GM21528 (cell line): ENCODE data around the gene SYNGR4.
"Not testable (repeated sequence)": the region's sequence is repeated elsewhere in the genome, so short reads cannot be mapped to it uniquely, and the experiment has no call there.

ENCODE experiments used
- ATAC-seq: cut with Tn5 transposase; IDR thresholded peaks from one replicate; pipeline ENCODE4 v1.9.1; 2021; ENCODE audit warnings: mild to moderate bottlenecking, moderate library complexity; ENCODE audit not compliant: unreplicated experiment, low FRiP score

The SYNGR4 gene, protein sequence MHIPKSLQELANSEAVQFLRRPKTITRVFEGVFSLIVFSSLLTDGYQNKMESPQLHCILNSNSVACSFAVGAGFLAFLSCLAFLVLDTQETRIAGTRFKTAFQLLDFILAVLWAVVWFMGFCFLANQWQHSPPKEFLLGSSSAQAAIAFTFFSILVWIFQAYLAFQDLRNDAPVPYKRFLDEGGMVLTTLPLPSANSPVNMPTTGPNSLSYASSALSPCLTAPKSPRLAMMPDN

DNA sequence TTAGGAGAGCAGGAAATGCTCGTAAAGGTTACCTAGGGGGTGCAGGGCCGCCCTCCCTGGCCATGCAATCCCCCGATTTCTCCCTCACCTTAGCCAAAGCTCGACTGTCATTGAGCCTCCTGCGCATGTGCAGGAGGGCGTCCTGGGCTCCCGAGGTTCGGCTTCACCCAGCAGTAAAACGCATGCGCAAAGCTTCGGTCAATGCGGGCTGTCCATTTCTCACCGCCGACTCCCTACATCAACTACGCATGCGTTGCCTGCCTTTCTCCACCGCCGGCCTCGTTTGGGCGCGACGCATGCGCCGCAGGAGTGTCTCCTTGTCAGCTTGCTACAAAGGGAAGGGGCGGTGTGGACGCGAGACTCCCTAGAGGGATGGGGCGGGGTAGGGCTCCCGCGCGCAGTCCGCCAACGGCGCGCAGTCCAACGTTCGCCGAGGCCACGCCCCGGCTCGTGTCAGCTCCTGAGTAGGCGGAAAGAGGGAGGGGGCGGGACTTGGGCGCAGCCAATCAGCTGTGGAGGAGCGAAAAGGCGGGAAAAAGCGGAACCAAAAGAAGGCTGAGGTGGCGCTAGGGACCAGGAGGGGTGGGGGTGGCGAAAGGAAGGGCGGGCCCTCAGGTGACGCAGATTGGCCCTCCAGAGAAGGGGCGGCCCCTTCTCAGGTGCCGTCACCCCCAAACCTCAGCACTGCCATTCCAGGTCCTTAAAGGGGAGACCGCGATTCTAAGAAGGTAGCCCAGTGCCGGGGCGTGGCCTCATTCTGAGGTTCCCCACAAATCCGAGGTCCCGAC lies at the start of gene SYNGR4, which contains the start of gene TMEM143:
Gene SYNGR4 (plus strand): TSS at position 558 of the 788 bp plus-strand sequence. CDS start 1,476 bp downstream, outside the sequence.
Gene TMEM143 (minus strand): TSS at position 131 of the 788 bp plus-strand sequence. CDS start 20 bp downstream, at position 111.
- ATAC-seq, result peak; percentile 72

DNA sequence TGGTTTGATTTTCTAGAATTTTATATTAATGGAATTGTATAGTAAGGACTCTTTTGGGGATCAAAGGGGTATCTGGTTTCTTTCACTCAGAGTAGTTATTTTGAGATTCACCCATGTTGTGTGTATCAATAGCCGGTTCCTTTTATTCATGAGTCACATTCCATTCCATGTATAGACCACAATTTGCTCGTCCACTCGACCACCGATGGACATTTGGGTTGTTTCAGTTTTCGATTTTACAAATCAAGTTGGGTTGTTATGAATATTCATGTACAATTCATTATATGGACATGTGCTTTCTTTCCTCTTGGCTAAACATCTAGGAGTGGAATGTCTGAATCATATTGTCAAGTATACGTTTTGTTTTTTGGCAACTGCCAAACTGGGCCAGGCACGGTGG lies 48.5 kb upstream of the SYNGR4 start:
- no peak for ATAC-seq

DNA sequence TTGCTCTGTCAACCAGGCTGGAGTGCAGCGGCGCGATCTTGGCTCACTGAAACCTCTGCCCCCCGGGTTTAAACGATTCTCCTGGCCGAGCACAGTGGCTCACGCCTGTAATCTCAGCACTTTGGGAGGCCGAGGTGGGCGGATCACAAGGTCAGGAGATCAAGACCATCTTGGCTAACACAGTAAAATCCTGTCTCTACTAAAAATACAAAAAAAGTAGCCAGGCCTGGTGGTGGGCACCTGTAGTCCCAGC lies 46.5 kb upstream of the SYNGR4 start:
- not testable (repeated sequence) for ATAC-seq

DNA sequence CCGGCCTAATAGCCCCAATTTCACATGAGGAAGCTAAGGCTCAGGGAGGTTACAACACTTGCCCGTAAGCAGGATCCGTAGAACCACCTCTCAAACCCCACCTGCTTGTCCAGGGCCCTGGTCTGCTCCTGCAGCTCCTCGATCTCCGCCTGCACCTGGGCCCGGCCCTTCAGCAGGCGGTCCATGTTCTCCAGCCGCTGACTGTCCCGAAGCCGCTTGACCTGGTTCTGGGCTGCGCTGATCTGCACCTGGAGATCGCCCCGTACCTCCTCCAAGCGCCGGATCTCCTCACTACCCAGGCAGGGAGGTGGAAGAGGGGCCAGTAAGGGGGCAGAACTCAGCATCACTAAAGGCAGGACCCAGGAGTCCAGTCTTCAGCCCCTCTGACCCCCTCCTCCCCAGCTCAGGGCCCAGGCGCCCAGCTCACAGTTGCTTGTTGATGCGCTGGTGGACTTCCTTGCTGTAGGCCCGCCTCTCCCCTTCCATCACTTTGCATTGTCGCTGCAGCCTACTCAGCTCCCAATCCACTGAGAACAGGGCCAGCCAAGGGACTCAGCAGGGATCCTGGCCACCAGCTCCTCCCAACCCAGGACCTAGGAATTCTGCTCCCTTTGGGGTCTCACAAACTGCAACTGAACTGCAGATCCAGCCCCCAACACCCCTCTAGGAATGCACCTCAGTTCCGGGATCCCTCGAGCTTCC lies 45.7 kb upstream of the SYNGR4 start:
- no peak for ATAC-seq

DNA sequence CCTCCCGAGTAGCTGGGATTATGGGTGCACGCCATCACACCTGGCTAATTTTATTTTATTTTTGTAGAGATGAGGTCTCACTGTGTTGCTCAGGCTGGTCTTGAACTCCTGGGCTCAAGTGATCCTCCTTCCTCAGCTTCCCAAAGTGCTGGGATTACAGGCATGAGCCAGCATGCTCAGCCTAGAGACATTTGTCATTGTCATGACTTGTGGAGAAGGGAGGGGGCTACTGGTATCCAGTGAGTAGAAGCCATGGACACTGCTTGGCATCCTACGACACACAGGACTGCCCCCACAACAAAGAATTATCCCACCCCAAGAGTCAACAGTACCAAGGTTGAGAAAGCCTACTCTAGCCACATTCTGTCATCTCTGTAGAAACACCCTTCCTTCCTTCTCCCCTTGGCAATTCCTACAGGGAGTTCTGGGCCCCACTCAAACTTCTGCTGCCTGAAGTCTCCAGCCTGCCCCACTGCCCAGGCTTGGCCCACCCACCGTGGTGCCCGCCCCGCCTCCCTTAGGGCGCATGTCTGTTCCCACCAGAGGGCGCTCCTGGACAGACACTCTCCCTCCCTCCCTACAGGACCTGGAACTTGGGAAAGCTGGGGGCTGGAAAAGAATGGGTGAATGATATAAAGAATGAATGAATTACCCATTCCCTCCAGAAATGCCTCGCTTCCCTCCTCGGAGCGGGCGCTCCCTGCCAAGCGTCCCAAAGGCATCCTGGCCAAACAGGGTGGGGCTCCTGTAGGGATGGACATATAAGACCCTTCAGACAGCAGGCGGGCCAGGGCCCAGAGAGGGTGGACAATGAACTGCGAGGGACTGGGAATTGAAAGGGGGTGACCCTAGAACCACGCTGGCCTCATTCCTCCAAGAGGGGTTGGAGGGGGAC lies 44.3 kb upstream of the SYNGR4 start:
- no peak for ATAC-seq

DNA sequence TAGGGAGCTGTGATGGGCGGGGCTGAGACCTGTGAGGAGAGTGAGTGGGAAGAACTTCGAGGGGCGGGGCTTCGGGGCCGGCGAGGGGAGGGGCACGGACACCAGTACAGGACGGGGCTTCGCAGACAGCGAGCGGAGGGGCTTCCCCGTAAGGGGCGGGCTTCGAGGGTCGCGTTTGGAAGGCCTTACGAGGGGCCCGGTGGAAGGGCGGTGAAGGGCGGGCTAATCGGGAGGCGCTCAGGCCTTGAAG lies 42.9 kb upstream of the SYNGR4 start:
- ATAC-seq, result no peak

DNA sequence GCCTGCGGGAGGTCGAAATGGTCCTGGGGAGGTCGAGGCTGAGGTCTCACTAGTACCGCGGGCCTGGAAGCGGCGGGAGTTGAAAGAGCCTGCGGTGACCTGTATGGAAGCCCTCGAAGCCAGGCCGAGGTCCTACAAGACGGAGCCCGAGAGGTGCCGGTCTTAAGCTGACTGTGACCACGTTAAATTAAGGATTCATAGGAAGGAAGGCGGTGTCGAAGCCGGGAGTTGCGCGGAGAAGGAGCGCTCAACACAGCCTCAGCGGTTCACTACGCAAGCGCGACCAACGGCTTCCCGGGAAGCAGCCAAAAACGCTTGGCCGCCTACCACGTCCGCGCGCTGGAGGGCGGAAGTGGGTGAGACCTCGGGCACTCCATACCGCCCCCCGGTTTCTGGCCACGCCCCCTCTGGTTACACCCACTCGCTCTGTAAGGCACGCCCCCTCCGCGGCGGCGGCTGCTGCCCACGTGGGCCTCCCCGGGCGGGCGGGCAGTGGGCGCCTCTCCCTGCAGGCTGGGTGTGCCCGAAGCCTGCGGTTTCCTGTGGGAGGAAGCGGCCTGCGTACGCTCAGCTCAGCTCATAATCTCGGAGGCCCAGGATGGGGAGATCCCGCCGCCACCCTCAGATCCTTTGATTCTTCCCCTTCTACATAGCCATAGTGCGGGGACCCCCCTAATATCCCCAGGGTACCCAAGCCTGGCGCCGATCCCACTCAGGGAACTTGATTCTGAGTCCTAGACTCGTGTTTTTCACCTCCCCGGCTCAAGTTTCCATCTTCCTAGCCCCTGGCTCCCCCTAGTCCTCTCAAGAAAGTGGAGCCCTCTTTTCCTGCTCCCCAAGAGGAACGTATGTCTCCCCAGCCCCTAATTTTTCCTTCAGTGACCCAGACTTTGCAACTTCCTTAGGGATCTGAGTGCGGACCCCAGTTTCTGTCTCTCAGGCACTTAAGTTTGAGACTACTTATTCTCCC lies 42.3 kb upstream of the SYNGR4 start:
- peak; percentile 64 for ATAC-seq

DNA sequence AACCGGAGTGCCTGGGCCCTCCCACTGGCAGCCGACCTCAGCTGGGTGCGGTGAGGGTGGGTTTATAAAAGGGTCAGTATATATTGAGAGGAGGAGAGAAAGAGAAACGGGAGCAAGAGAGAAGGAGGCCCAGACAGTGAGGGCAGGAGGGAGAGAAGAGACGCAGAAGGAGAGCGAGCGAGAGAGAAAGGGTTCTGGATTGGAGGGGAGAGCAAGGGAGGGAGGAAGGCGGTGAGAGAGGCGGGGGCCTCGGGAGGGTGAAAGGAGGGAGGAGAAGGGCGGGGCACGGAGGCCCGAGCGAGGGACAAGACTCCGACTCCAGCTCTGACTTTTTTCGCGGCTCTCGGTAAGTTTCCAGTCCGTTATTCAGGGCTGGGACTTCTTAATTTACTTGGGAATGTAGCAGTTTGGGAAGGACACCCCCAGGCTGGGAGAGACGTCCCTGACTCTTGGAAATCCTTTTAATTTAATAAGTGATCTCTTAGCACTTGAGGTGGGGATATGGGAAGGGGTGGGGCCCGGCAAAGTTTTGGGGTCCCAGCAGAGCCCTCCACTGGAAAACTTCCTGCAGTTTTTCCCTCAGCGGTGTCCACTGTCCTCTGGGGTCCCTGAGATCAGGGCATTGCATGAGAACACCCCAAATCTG lies 38.8 kb upstream of the SYNGR4 start, which contains the start of gene EMP3:
Gene EMP3 (plus strand): TSS at position 288 of the 646 bp plus-strand sequence. CDS start 1,293 bp downstream, outside the sequence.
- no peak for ATAC-seq

DNA sequence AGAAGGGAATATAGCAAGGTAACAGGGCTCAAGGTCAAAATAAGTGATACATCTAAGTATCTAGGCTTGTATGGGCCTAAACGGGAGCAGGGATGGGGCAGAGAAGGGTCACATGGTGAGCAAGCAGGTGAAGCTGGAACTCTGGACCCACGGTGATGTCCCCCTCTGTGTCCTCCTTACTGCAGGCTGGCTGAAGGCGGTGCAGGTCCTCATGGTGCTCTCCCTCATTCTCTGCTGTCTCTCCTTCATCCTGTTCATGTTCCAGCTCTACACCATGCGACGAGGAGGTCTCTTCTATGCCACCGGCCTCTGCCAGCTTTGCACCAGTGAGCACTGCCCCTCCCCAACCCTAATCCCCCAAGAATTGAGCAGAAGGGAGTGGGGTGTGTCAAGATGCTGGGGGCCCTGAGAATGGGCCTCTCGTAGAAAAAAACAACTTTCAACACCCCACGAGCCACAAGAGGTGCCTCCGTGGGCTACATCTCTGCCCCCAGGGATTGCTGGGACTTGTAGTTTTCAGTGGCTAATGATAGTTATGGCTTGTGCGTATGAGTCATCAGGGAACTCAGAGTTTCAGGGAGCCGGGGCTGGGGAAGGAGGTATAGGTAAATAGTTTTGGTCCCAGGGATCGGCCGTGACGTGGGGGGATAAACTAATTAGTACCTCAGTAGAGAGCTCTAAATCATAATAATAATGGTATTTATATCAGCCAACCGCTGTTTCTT lies 34.8 kb upstream of the SYNGR4 start:
- no peak for ATAC-seq

DNA sequence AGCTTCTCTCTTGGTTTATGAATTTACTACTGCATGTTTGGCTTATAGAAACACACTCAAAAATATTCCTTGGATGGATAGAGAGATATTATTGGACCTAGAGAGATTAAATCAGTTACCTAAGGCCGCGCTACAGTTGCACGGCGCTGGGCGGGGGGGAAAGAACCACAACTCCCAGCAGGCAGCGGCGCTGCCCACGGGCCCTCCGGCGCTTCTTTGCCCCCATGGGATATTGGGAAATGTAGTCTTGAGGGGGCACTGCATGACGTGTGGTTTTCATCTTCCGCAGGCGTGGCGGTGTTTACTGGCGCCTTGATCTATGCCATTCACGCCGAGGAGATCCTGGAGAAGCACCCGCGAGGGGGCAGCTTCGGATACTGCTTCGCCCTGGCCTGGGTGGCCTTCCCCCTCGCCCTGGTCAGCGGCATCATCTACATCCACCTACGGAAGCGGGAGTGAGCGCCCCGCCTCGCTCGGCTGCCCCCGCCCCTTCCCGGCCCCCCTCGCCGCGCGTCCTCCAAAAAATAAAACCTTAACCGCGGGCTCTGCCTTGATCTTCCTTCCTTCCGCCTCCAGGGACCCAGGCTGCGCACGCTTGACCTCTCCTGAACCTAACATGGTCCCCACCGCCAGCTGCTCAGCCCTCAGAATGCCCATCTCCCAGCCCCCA lies 34.0 kb upstream of the SYNGR4 start:
- no peak for ATAC-seq

DNA sequence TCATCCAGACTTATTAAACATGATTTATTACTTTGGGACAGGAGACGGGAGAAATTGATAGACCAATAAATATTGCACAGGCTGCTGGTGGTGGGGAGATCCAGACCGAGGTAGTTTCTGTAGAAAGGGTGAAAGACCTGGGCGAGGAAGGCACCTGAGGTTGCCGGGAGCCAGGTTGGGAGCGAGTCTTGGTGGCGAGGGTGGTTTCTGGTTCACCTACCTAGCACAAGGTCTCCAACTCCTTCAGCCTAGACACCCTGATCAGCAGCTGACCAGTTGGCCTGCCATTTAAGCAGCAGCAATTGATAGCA lies 31.9 kb upstream of the SYNGR4 start:
- ATAC-seq, result no peak

DNA sequence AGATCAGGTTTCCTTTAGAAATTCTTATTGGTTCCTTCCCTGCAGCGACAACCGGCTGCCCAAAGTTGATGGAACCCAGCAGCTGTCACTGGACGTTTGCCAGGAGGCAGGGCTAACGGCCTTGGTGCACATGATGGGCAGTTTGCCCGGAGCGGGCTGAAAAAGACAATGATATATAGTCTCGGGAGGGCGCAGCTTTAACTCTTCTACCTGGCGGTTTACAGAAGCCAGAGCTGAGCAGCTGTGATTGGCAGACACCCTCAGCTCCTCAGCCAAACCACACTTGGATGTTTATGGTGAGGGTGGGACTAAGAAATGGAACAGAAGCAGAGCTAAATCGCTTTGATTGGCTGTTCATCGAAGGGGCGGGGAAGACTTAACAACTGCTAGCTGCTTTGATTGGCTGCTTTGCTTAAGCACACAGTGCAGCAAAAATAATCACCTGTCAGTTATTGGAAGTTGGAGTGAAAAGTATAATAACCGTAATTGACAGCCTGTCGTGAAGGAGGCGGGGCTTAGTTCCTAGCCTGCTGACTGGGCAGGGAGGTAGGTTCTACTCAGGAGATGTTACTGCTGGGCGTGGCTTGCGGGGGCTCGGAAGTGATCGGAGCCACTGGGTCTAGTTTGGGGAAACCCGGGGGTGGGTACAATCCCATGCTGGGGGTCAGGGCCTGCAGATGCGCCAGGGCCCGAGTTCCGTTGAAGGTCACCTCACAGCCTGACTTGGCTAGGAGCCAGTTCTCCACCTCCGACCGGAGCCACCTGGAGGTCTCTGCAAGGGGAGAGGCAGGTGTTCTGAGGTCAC lies 31.3 kb upstream of the SYNGR4 start:
- ATAC-seq, result peak; percentile 60

DNA sequence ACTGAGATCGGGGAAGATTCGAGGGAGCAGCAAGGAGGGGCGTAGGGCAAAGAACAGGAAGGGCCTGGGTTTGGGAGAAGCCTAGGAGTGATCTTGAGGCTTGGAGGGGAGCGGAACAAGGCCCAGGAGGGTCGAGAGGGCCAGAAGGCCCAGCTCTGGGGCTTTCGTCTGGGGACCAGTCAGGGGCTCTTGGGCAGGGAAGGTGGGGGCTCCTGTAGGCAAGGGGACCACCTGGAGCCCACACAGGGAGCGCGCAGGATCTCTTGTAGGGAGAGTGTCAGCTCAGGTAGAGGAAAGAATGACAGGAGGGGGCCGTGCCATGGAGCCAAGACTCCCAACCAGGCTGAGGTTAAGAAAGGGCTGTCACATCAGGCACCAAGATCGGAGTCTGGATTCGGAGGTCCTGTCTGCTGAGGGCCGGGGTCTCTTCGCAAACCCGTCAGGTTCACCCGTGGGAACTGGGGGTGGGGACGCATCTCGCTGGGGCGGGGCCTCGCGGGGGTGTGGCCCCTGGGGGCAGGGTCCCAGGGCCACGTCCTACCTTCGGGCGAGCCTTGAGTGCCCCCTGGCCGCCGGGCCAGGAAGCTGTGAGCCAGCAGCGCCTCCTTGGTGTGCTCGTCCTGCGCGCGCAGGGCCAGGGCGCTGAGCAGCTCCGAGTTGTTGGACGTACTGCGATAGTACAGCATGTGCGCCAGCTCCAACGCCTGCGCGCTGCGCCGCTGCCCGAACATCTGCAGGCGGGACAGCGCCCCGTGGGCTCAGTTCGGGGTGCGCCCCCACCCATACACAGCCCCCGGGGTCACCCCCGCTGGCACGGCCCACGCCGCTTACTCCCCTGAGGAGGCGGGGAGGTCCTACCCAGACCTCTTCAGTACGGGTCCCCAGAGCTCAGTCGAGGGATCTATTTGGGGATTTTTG lies 30.4 kb upstream of the SYNGR4 start:
- peak; percentile 44 for ATAC-seq

DNA sequence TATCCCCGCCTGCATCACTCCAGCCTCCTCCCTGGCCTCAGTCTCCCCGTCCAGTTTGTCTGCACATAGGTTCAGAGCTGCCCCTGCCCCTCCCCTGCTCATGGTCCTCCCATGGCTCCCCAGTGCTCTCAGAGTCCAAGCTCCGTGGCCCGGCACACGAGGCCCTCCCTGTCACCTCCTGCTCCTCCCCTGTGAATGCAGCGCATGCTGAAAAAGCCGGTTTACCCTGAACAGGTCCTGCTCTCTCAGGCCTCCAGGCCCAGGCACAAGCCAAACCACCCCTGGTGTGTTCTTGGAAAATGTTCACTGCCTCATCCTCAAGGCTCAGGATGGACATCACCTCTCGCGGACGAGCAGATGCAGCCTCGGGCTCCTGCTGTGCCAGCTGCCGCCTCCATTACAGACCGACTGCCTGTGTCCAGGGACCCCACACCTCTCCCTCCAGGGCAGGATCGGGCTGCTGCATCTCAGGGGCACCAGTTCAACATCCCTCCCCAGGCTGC lies 25.9 kb upstream of the SYNGR4 start:
- no peak for ATAC-seq

DNA sequence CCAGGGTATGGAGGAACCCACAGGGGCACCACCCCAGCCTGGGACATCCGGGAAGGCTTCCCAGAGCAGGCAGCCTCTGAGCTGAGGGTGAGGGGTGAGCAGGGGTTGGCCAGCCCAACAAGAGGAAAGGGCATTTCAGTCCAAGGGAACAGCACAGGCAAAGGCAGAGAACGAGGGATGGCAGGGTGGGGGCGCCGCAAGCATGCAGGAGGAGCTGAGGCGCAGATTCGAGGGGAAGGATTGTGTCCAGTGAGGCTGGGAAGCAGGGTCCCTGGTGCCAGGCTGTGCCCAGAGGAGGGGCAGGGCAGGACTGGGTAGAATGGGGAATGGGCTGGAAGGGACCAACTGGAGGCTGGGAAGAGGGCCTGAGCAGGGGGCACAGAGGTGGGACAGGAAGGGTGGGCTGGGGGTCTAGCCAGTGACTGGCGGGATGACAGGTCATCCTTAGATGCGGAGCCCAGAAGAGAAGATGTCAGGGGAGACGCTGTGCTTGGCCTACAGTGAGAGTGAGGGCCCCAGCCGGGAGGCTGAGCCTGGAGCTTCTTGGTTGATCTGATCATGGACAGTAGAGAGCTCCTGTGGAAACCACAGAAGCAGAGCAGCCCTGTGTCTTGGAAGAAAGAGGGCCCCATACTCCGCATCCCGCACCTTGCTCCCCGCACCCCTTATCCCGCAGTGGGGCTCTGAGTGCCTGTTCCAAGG lies 25.2 kb upstream of the SYNGR4 start:
- no peak for ATAC-seq
